Vagina (tissue), 2 donors: Measurements from ENCODE around the gene B3GALNT2.

Experiments
- CTCF ChIP-seq, 3 experiments: fragments of 450-650 bp in 2 of 3; fragments of 200-600 bp in 1 of 3; sonication (generic) in 1 of 3; IDR thresholded peaks; one replicate each; pipeline ENCODE4 v1.5.1; 2017 to 2019; ENCODE audit warnings: antibody characterized with exemption in 3 of 3, mild to moderate bottlenecking in 2 of 3, moderate library complexity in 2 of 3
- POLR2AphosphoS5 ChIP-seq, 2 donors: sonication (generic); formaldehyde crosslinking; IDR thresholded peaks; one replicate each; pipeline ENCODE4 v1.9.0; 2017; ENCODE audit warnings: antibody characterized with exemption in 2 of 2, mild to moderate bottlenecking in 2 of 2, low read depth in 1 of 2; ENCODE audit not compliant: insufficient read depth in 1 of 2

DNA sequence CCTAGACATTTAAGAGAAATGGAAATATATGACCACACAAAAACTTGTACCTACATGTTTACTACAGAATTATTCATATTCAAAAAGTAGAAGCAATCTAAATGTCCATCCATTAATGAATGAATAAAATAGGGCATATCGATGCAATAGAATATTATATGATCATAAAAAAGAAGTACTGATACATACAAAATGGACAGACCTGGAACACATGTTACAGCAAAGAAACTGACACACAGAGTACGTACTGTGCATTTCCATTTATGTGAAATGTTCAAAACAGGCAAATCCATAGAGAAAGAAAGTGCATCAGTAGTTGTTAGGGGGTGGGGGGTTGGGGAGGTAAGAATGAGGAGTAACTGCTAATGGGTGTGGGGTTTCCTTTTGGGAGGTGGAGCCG is 39.2 kb downstream of the B3GALNT2 start:
- TF ChIP-seq CTCF (IDR thresholded peaks at IDR 0.05) (no peak), POLR2AphosphoS5 (IDR thresholded peaks at IDR 0.05; ENCODE audit: insufficient read depth in 1 of 2, low read depth in 1 of 2) (no peak)
